Neural cell (in vitro differentiated cells): ENCODE measurements around the gene CDCP1. TPM values are rescaled to one million over a fixed set of nuclear protein-coding genes. Genes with fewer than 3 reads are reported as not detected.

Experiments used
- H2AFZ ChIP-seq: fragments of 200-600, 300-800 bp; sonication (generic), shearing (Covaris generic); 2 replicates; pipeline ENCODE4 v1.6.0; 2014; ENCODE audit warnings: low read depth, mild to moderate bottlenecking, antibody characterized with exemption, low read length, moderate library complexity
- H3F3A ChIP-seq: fragments of 200-600 bp; shearing (Covaris generic); 2 replicates; pipeline ENCODE4 v1.6.1; 2016; ENCODE audit warnings: mild to moderate bottlenecking, moderate library complexity, mixed read lengths, antibody characterized with exemption, low read length; ENCODE audit not compliant: insufficient read depth, poor library complexity, severe bottlenecking
- H3K27ac ChIP-seq: fragments of 200-600, 300-800 bp; sonication (generic), shearing (Covaris generic); 2 replicates; pipeline ENCODE4 v1.5.1; 2014; ENCODE audit warnings: mild to moderate bottlenecking, low read length, moderate library complexity
- H3K27me3 ChIP-seq: fragments of 300-800, 200-600 bp; sonication (generic), shearing (Covaris generic); 2 replicates; pipeline ENCODE4 v1.6.0; 2014; ENCODE audit warnings: mild to moderate bottlenecking, low read depth, low read length, moderate library complexity; ENCODE audit not compliant: insufficient read depth
- H3K36me3 ChIP-seq: fragments of 300-800, 200-600 bp; sonication (generic), shearing (Covaris generic); 2 replicates; pipeline ENCODE4 v1.5.1; 2014; ENCODE audit warnings: mild to moderate bottlenecking, antibody characterized with exemption, low read length, moderate library complexity; ENCODE audit not compliant: insufficient read depth
- H3K4me2 ChIP-seq: fragments of 300-800, 200-600 bp; sonication (generic), shearing (Covaris generic); 2 replicates; pipeline ENCODE4 v1.6.0; 2014; ENCODE audit warnings: mild to moderate bottlenecking, low read length
- H3K4me3 ChIP-seq: fragments of 300-800, 200-600 bp; sonication (generic), shearing (Covaris generic); 2 replicates; pipeline ENCODE4 v1.5.1; 2014; ENCODE audit warnings: mild to moderate bottlenecking, low read length, moderate library complexity
- H3K79me2 ChIP-seq: fragments of 200-600 bp; shearing (Covaris generic); replicated peaks from 2 replicates; pipeline ENCODE4 v1.6.0; 2014; ENCODE audit warnings: mild to moderate bottlenecking, low read length, moderate library complexity; ENCODE audit not compliant: insufficient read depth
- H3K9ac ChIP-seq: fragments of 300-800, 200-600 bp; sonication (generic), shearing (Covaris generic); 2 replicates; pipeline ENCODE4 v1.6.1; 2016; ENCODE audit warnings: mild to moderate bottlenecking, low read length, mixed read lengths
- H3K9me2 ChIP-seq: fragments of 200-600 bp; shearing (Covaris generic); 2 replicates; pipeline ENCODE4 v1.6.1; 2016; ENCODE audit warnings: mild to moderate bottlenecking, low read length, mixed read lengths; ENCODE audit not compliant: insufficient read depth
- H3K9me3 ChIP-seq: fragments of 200-600, 300-800 bp; sonication (generic), shearing (Covaris generic); 2 replicates; pipeline ENCODE4 v1.6.1; 2016; ENCODE audit warnings: mild to moderate bottlenecking, mixed run types, low read length, moderate library complexity, mixed read lengths
- H4K20me1 ChIP-seq: fragments of 200-600 bp; shearing (Covaris generic); 2 replicates; pipeline ENCODE4 v1.6.1; 2016; ENCODE audit warnings: mild to moderate bottlenecking, mixed run types; ENCODE audit not compliant: insufficient read depth
- CTCF ChIP-seq: fragments of 450-650 bp; IDR thresholded peaks from 2 replicates; pipeline ENCODE4 v1.5.1; 2014; ENCODE audit warnings: antibody characterized with exemption, mild to moderate bottlenecking, moderate library complexity; ENCODE audit not compliant: poor library complexity, severe bottlenecking
- EP300 ChIP-seq: fragments of 450-650 bp; conservative IDR thresholded peaks from 2 replicates; pipeline ENCODE4 v1.6.1; 2014; ENCODE audit warnings: antibody characterized with exemption, mild to moderate bottlenecking, moderate library complexity; ENCODE audit not compliant: poor library complexity, severe bottlenecking
- EZH2 ChIP-seq: fragments of 200-600, 300-800 bp; shearing (Covaris generic), sonication (generic); IDR thresholded peaks from 2 replicates; pipeline ENCODE4 v1.6.1; 2014; ENCODE audit warnings: antibody characterized with exemption, low read length, borderline replicate concordance, mild to moderate bottlenecking; ENCODE audit not compliant: insufficient read depth, poor library complexity, severe bottlenecking
- MXI1 ChIP-seq: fragments of 450-650 bp; conservative IDR thresholded peaks from 2 replicates; pipeline ENCODE4 v1.6.1; 2014; ENCODE audit warnings: antibody characterized with exemption, mild to moderate bottlenecking; ENCODE audit not compliant: poor library complexity, severe bottlenecking
- POLR2AphosphoS5 ChIP-seq: IDR thresholded peaks from 2 replicates; pipeline ENCODE4 v1.6.1; 2012
- RAD21 ChIP-seq: fragments of 450-650 bp; conservative IDR thresholded peaks from 2 replicates; pipeline ENCODE4 v1.6.1; 2014; ENCODE audit warnings: antibody characterized with exemption, mild to moderate bottlenecking, moderate library complexity
- REST ChIP-seq: IDR thresholded peaks from 2 replicates; pipeline ENCODE4 v1.6.1; 2012; ENCODE audit warnings: borderline replicate concordance
- SMC3 ChIP-seq: fragments of 450-650 bp; conservative IDR thresholded peaks from 2 replicates; pipeline ENCODE4 v1.6.1; 2014; ENCODE audit warnings: antibody characterized with exemption, mild to moderate bottlenecking, moderate library complexity; ENCODE audit not compliant: poor library complexity
- TAF1 ChIP-seq: IDR thresholded peaks from 2 replicates; pipeline ENCODE4 v1.6.1; 2012; ENCODE audit warnings: low read depth
- polyA plus RNA-seq: library from polyadenylated mRNA; depleted of rRNA; stranded (reverse); fragments of >200 nt; gene quantifications from 2 replicates; pipeline ENCODE4 v1.2.3, GENCODE V29; 2014

CDCP1 gene
- polyA plus RNA-seq, 1 donor from 2014 or later, result not detected

- Histone ChIP-seq H3K27ac (no peak overlapping the region), H2AFZ (no peak overlapping the region), H3K9me3 (no peaks in the 10 kb centered on the region), H3K4me2 (no peak overlapping the region), H3K9ac (no peak overlapping the region), H3K9me2 (no peaks in the 10 kb centered on the region), H3F3A (no peaks in the 10 kb centered on the region), H3K36me3 (no peaks in the 10 kb centered on the region), H3K79me2 (no peaks in the 10 kb centered on the region), H3K27me3 (no peaks in the 10 kb centered on the region), H4K20me1 (no peaks in the 10 kb centered on the region), H3K4me3 (no peak overlapping the region)
- TF ChIP-seq REST, result no peak
- no peak for TF ChIP-seq CTCF
- no peak for TF ChIP-seq EZH2
- no peak for TF ChIP-seq MXI1
- TF ChIP-seq RAD21, result no peak
- no peak for TF ChIP-seq TAF1
- TF ChIP-seq SMC3, result no peak
- TF ChIP-seq POLR2AphosphoS5, result no peak
- TF ChIP-seq EP300, result no peak
Measured at GRCh38 chr3:45082142-45082538, 64.0 kb downstream of the CDCP1 start.

GRCh38 chr3:45081506-45082141 lies 64.6 kb downstream of the CDCP1 start:
- Histone ChIP-seq H3K4me2 (no peak overlapping the region), H3K79me2 (no peaks in the 10 kb centered on the region), H3K9me3 (no peaks in the 10 kb centered on the region), H3K9me2 (no peaks in the 10 kb centered on the region), H3K9ac (no peak overlapping the region), H2AFZ (no peak overlapping the region), H3K27ac (no peak overlapping the region), H3K27me3 (no peaks in the 10 kb centered on the region), H3K4me3 (no peak overlapping the region), H4K20me1 (no peaks in the 10 kb centered on the region), H3K36me3 (no peaks in the 10 kb centered on the region), H3F3A (no peaks in the 10 kb centered on the region)
- TF ChIP-seq RAD21, result no peak
- TF ChIP-seq POLR2AphosphoS5, result no peak
- no peak for TF ChIP-seq MXI1
- TF ChIP-seq SMC3, result no peak
- no peak for TF ChIP-seq CTCF
- no peak for TF ChIP-seq EP300
- TF ChIP-seq REST, result no peak
- TF ChIP-seq EZH2, result no peak
- TF ChIP-seq TAF1, result no peak
